ENCODE data around the gene H6PD. TPM values are rescaled to one million over a fixed set of nuclear protein-coding genes. Genes with fewer than 3 reads are reported as not detected.

Gene H6PD
- total RNA-seq, 1 experiment from 2014 or later, result 7.3 TPM

DNA sequence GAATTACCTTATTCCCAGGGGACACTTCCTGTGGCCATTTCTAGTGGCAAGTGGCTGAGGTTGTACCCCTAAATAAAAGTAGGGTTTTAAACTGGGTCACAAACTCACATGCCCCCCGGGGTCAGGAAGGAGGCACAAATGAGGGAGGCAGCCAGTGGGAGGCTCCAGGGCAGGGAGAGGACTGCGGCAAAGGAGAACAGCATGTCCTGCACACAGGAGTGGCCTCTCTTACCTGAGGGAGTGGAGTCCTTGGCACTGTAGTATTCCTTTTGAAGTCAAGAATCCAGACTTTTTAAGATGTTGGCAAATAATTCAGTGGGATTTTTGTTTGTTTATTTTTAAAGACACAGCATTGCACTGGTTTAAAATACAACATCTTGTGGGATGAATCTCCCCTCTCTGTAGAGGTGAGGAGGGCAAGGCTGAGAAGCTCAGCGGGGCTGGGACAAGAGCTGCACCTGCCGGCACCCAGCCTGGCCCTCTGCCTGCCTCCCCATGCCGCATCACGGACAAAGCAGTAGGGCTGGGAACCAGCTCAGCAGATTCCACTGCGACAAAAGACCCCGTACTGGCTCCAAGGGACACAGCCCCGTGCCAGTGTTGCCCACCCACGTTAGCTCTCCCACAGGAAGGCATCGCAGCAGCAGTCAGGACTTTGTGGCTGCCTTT lies 80.3 kb downstream of the H6PD start:
- no peak for DNase-seq (ENCODE audit: low read depth)

- no peak for DNase-seq (ENCODE audit: low read depth)
These were observed 81.0 kb downstream of the H6PD start for GRCh38 chr1:9315411-9316079.

- no peak for DNase-seq (ENCODE audit: low read depth)
These were observed 81.5 kb downstream of the H6PD start for GRCh38 chr1:9316080-9316444.

GRCh38 chr1:9316512-9316911 lies 81.9 kb downstream of the H6PD start:
- no peak for DNase-seq (ENCODE audit: low read depth)

DNA sequence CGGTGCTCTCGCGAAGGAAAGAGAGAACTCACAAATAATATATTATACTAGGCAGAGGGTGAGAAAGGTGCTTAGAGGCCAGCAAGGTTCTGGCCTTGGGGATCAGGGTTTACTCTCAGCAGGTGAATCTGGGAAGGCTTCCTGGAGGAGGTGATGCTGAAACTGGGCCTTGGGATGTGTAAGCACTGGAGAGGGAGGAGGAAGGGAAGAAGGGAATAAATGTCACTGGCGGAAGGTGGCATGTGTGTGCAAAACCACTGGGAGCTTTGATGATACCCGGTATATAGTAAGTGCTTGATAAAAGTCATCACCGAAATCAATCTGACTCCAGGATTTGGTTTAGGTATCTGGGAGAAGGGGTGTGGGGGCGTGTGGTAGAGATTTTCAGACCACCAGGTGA lies 82.5 kb downstream of the H6PD start:
- DNase-seq (ENCODE audit: low read depth), result no peak

DNA sequence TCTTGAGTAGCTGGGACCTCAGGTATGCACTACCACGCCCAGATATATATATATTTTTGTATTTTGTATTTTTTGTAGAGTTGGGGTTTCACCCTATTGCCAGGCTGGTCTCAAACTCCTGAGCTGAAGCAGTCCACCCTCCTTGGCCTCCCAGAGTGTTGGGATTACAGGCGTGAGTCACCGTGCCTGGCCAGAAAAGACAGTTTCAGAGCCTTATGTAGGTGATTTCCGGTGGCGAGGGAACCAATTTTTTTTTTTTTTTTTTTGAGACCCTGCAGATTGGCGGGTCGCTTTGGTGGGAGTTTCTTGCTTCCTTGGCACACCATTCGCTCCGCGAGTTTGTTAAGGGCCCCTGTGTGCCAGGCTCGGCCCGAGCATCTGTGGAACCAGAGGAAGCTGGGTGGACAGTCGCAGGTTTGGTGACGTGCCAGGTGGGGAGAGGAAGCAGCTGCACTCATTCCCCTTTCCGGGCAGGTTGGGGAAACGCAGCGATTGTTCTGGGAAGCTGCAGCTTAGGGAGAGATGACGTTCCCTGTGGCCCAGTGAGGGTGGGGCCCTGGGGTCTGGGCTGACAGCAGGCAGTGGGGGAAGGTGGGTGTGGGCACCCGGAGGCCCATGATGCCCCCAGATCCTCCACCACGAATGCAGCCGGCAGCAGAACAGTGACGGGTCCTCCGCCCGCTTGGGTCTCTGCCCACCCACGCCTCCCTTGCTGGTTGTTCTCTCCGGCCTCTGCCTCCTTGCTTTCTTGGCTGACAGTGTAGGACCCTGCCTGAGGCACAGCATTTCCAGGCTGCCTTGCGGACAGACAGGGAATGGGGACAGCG lies 83.2 kb downstream of the H6PD start:
- peak; percentile 83 for DNase-seq (ENCODE audit: low read depth)

- DNase-seq (ENCODE audit: low read depth), result no peak
These were observed 84.7 kb downstream of the H6PD start for GRCh38 chr1:9319208-9319788.

DNA sequence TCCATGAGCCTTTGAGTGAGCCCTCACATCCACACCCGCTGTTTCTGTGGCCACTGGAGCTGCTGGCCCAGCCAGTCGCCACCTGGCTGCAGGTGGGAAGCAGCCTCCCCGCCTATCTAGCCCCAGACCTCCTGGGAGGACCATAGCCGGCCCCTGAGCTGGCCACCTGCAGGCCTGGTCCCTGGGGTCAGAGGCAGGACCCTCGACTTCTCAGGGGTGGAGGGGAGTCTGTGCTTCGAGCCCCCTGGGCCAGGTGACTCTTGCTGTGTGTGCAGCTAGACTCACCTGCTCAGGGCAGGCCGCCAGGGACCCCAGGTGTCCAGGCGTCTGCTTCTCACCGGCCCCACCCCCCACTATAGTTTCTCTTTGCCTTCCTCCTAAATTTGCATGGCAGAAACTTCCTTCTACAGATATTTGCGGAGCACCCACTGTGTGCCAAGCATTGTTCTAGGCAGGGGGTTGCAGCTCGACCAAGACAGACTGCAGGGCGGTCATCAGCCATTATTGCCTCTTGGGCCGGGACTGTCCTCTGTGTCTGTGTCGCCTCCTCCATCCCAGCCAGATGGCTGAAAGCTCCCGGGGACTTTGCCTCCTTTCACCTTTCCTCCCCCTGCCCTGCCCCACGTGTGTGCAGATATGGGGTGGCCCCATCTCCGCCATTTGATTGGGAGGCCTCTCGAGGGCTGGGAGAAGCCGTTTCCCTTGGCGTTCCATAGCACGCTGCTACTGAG lies 85.4 kb downstream of the H6PD start:
- no peak for DNase-seq (ENCODE audit: low read depth)

Other genes starting within 250 kb of the H6PD start
- not detected in 2 replicates for gene SLC2A7, start 208.4 kb upstream of the H6PD start, total RNA-seq (2014; rRNA removed; shearing (Covaris generic))
- not detected in 2 replicates for gene SLC2A5, start 165.1 kb upstream of the H6PD start, total RNA-seq (2014; rRNA removed; shearing (Covaris generic))
- gene GPR157, start 105.7 kb upstream of the H6PD start, total RNA-seq (2014; rRNA removed; shearing (Covaris generic)), result 3.6 and 3.8 TPM in 2 replicates
- gene SPSB1, start 58.1 kb downstream of the H6PD start, total RNA-seq (2014; rRNA removed; shearing (Covaris generic)), result 14.4 and 18.3 TPM in 2 replicates

Measured in HT1080 (cell line).